Measurements from ENCODE around the gene SPDYE18.
"Not testable (repeated sequence)": the region's sequence is repeated elsewhere in the genome, so short reads cannot be mapped to it uniquely, and the experiment has no call there.

SPDYE18 gene

GRCh38 chr7:77062557-77062956 lies at the start of gene SPDYE18:
Gene SPDYE18 (minus strand): TSS chr7:77062558. CDS start chr7:77060512, 2,046 bp downstream.
- not testable (repeated sequence) for DNase-seq (ENCODE audit: low read depth)

DNA sequence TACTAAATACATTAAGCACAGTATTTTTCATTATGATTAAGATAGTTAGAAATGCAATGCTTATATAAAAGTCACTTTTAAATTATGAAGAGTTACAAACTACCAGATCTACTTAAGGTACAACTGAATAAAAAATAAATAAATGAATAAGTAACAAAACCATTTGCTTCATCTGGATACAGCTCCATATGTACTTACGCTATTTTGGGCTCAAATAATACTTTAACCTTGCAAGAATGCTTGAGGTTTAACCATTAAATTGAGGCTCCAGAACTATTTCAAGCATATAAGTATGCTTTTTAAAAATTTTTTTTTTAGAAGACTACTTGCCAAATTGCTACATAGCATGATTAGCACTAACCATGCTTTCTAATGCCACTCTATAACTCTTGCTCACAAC lies 46.0 kb upstream of the SPDYE18 start:
- DNase-seq (ENCODE audit: low read depth) = not testable (repeated sequence)

DNA sequence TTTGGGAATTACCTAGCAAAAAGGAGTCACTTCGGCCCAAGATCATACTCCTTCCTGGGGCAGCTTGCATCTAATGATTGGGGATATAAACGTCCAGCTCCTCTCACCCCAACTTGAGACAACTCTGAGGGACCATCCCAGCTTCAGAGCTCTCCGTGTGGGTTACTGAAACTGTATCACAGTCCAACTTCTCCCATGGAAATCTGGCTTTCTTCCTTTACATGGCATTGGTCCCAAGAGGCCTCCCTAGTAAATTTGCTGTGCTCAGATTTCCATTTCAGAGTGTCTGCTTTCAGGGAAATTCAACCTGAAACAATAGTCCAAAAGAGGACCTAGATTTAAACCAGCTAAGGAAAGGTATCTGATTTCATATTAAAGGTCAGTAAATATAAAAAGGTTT lies 45.3 kb upstream of the SPDYE18 start:
- not testable (repeated sequence) for DNase-seq (ENCODE audit: low read depth)

- DNase-seq (ENCODE audit: low read depth) = not testable (repeated sequence)
Measured at GRCh38 chr7:77105904-77106303, 43.5 kb upstream of the SPDYE18 start.

GRCh38 chr7:77102671-77103070 lies 40.3 kb upstream of the SPDYE18 start:
- DNase-seq (ENCODE audit: low read depth) = not testable (repeated sequence)

GRCh38 chr7:77101187-77101586 lies 38.8 kb upstream of the SPDYE18 start:
- not testable (repeated sequence) for DNase-seq (ENCODE audit: low read depth)

DNA sequence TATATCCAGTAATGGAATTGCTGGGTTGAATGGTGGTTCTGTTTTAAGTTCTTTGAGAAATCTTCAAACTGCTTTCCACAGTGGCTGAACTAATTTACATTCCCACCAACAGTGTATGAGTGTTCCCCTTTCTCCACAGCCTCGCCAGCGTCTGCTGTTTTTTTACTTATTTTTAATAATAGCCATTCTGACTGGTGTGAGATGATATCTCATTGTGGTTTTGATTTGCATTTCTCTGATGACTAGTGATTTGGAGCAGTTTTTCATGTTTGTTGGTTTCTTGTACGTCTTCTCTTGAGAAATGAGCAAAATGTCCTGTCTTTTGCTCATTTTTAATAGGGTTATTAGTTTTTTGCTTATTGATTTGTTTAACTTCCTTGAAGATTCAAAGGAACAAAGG lies 38.1 kb upstream of the SPDYE18 start:
- DNase-seq (ENCODE audit: low read depth) = not testable (repeated sequence)

DNA sequence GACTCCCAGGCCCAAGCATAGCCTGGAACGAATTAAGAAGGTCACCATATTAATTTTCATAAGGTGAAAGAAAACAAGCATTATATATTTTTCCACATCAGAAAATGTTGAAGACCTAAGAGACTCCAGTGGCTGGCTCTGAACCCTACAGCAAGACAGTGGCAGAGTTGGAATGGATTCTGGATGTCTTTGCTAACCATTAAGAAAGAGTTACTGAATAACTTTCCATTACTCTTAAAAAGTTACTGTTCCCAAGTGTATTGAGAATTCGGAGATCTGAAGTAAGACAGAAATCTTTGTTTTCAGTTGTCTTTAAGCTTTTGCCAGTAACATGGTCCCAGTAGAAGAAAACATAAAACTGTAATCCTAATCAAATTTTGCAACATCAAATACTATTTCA lies 29.9 kb upstream of the SPDYE18 start:
- not testable (repeated sequence) for DNase-seq (ENCODE audit: low read depth)

DNA sequence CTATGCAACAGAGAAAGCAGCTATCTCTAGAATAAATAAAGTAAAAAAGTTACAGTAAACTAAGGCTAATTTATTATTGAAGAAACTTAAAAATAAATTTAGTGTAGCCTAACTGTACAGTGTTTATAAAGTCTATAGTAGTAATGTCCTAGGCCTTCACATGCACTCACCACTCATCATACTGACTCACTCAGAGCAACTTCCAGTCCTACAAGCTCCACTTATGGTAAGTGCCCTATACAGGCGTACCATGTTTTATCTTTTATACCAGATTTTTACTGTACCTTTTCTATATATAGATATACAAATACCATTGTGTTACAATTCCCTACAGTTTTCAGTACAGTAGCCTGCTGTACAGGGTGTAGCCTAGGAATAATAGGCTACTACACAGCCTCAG lies 19.8 kb upstream of the SPDYE18 start:
- DNase-seq (ENCODE audit: low read depth) = not testable (repeated sequence)

DNA sequence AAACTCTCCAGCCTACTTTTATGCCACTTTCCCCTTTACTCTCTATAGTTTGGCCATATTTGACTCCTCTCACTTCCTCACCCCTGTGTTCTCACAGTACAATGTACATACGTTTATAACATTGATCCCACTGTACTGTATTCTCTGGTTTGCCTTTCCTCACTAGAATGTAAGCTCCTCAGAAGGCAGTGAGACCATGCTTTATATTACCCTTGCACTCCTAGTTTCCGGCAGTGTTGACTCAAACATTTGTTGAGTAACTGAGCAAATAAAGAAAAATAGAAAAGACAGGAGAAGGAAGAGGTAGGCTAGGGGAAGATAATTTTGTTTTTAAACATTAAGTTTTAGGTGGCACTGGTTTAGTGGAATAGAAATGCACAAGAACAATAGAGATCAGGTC lies 17.9 kb upstream of the SPDYE18 start:
- DNase-seq (ENCODE audit: low read depth) = not testable (repeated sequence)

- not testable (repeated sequence) for DNase-seq (ENCODE audit: low read depth)
Measured at GRCh38 chr7:77079624-77080023, 17.3 kb upstream of the SPDYE18 start.

DNA sequence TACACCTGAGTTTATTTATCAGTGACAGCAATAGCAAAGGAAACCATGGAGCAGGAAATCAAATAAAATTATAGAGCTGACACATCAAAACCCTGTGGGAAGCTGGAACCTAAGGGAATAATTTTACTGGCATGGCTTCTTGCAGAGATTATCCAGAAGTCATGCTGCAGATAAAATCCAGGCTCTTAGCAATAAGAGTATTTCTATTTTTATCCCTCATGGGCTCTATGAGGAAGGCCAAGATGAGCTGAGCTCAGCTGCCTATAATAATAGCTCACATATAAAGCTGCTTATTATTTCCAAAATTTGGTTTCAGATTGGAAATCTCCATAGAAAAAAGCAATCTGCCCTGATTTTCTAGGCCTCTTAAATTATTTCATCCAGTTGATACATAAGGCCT lies 16.8 kb upstream of the SPDYE18 start:
- DNase-seq (ENCODE audit: low read depth) = not testable (repeated sequence)

GRCh38 chr7:77077060-77077459 lies 14.7 kb upstream of the SPDYE18 start:
- not testable (repeated sequence) for DNase-seq (ENCODE audit: low read depth)

GRCh38 chr7:77074786-77075396 lies 12.5 kb upstream of the SPDYE18 start:
- DNase-seq (ENCODE audit: low read depth) = not testable (repeated sequence)

DNA sequence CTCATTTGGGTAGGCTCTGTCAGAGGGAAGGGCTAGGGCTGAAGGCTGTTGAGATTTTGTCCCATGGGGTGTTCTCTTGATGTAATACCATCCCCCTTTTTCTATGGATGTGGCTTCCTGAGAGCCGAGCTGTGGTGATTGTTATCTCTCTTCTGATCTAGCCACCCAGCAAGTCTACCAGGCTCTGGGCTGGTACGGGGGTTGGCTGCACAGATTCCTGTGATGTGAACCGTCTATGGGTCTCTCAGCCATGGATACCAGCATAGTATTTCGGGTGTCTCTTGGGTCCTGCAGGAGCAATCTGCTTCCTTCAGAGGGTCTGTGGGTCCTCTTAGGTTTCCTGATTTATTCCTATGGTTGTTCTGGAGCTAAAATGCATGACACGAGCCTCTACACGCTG lies 8.8 kb upstream of the SPDYE18 start:
- DNase-seq (ENCODE audit: low read depth) = not testable (repeated sequence)

- not testable (repeated sequence) for DNase-seq (ENCODE audit: low read depth)
Measured at GRCh38 chr7:77065869-77066268, 3.5 kb upstream of the SPDYE18 start.

GRCh38 chr7:77063732-77064131 lies 1.4 kb upstream of the SPDYE18 start:
- not testable (repeated sequence) for DNase-seq (ENCODE audit: low read depth)

GRCh38 chr7:77032261-77032660 lies 30.1 kb downstream of the SPDYE18 start, which contains the start of gene SPDYE17:
Gene SPDYE17 (minus strand): TSS chr7:77032361. CDS start chr7:77030570, 1,791 bp downstream.
- DNase-seq (ENCODE audit: low read depth) = not testable (repeated sequence)

GRCh38 chr7:77026349-77026748 lies 36.0 kb downstream of the SPDYE18 start:
- DNase-seq (ENCODE audit: low read depth) = not testable (repeated sequence)

- not testable (repeated sequence) for DNase-seq (ENCODE audit: low read depth)
Measured at GRCh38 chr7:77010074-77010680, 52.2 kb downstream of the SPDYE18 start.

DNA sequence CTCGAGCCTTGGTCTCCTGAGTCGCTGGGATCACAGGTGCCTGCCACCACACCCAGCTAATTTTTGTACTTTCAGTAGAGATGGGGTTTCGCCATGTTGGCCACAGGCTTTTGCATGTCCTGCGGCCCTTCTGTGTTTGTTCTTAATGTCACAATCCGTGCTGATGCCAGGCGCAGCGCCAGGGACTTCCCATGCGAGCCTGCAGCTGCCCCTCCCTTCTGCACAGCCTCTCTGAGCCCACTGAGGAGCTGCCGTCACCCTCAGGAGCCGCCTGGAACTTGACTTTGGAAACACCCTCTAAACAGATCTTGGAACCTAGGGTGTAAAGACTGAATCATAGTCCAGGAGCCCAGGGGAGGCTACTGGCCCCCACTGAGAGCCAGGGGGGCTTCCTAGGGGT lies 54.4 kb downstream of the SPDYE18 start:
- DNase-seq (ENCODE audit: low read depth) = not testable (repeated sequence)

GRCh38 chr7:77006127-77007110 lies 55.9 kb downstream of the SPDYE18 start:
- not testable (repeated sequence) for DNase-seq (ENCODE audit: low read depth)

All from HS-27A (cell line).